MV-4-11 (cell line): ENCODE measurements around the gene C1QTNF5.
"Not testable (repeated sequence)": the region's sequence is repeated elsewhere in the genome, so short reads cannot be mapped to it uniquely, and the experiment has no call there.

ENCODE experiments used
- DNase-seq: peaks from one replicate; lab custom pipeline; 2025; lab: John Stamatoyannopoulos, UW

C1QTNF5 gene, protein sequence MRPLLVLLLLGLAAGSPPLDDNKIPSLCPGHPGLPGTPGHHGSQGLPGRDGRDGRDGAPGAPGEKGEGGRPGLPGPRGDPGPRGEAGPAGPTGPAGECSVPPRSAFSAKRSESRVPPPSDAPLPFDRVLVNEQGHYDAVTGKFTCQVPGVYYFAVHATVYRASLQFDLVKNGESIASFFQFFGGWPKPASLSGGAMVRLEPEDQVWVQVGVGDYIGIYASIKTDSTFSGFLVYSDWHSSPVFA

DNA sequence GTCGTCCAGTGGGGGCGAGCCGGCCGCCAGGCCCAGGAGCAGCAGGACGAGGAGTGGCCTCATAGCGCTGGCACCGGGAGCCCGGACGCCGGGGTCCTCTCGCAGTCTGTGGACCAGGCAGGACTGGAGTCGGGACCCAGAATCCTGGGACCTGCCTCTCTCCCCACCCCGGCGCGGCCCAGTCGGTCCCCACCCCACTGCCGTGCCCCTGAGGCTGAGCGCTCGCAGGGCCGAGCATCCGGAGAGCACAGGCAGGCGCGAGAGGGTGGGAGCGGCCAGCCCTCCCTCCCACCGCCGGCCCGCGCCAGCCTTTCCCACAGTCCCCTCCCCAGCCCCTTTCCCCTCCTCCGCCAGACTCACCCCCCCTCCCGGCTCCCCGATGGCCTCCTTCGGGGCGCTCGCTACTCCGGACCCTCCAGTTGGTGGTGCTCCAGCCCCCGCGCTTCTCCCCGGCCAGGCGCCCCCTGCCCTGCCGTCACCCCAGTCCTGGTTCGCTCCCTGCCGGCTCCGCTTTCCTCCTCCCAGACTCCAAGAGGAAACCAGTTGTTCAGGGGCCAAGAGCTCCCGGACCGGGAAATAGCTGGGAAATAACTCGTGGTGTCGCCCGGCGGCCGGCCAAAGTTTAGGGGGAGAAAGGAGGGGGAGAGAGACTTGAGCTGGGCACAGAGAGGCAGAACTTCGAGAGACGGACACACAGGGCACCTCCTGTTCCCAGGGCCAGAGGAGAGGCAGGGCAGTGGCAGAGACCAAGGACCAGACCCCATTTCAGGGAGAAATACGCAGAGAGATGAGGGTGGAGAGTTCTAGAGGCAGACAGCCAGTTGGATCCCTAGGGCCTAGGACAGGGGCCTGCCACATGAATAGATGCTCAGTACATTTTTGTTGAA is at the start of gene C1QTNF5:
Gene C1QTNF5, minus strand, starts transcription at position 549 of the 887 bp plus-strand sequence. Its CDS starts 486 bp downstream, at position 63.
- DNase-seq: no peak

DNA sequence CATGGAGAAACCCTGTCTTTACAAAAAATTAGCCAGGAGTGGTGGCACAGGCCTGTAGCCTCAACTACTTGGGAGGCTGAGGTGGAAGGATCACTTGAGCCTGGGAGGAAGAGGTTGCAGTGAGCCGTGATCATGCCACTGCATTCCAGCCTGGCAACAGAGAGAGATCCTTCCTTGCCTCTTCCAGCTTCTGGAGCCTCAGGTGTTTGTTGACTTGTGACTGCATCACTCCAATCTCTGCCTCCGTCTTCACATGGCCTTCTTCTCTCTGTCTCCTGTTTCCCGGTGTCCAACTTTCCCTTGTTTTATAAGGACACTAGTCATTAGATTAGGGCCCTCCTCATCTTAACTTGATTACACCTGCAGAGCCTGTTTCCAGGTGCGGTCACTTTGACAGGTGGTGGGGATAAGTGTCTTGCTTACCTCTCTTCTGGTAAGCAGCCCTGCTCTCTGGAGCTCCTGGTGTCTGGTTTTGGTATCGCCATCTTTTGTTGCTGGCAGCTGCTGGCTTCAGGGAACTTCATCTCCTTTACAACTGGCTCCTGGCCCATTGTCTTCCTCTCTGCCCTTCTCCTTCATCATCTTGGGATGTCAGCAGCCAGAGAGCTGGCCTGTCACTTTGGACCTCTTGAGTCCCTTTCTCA is 49.0 kb upstream of the C1QTNF5 start:
- DNase-seq: peak; percentile 8

DNA sequence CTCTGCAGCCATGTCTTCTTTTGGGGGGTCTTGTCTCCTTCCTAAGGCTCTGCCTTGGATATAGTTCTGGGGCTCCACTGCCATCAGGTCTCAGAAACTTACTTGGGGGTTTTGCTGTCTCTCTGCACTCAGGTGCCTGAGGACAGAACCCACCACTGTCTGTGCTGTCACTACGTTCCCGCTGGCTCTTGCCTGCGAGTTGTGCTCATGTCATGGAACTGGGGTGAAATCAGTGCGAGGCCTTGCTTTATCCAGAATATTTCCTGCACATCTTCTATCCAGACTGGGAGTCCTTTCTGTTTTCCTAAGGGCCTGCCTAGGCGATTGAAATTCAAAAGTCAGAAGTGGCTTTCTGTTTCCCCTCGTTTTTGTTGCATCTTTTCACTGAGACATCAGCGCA is 47.4 kb upstream of the C1QTNF5 start:
- DNase-seq: no peak

DNA sequence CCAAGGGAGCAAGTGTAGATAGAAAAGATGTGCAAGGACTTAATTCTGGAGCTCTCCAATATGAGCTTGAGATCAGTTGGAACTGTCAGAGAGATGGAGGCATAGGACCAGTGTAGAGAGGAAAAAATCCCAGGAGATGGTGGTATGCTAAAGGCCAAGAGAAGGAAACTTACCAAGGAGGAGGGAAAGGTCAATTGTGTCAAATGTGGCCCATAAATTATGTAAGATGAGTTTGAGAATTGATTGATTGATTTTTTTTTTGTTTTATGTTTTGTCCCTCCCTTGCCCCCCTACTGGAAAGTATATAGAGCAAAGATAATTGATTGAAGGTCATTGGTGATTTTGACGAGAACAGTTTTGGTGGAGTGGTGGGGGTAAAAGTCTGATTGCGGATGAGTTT is 43.6 kb upstream of the C1QTNF5 start:
- no peak for DNase-seq

DNA sequence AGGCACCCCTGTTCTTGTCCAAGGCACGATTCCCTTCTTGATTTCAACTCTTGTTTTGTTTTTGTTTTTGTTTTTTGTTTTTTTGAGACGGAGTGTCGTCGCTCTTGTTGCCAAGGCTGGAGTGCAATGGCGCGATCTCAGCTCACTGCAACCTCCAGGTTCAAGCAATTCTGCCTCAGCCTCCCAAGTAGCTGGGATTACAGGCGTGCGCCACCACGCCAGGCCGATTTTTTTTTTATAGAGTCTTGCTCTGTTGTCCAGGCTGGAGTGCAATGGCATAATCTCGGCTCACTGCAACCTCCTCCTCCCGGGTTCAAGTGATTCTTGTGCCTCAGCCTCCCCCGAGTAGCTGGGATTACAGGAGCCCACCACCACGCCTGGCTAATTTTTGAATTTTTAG is 41.8 kb upstream of the C1QTNF5 start:
- not testable (repeated sequence) for DNase-seq

DNA sequence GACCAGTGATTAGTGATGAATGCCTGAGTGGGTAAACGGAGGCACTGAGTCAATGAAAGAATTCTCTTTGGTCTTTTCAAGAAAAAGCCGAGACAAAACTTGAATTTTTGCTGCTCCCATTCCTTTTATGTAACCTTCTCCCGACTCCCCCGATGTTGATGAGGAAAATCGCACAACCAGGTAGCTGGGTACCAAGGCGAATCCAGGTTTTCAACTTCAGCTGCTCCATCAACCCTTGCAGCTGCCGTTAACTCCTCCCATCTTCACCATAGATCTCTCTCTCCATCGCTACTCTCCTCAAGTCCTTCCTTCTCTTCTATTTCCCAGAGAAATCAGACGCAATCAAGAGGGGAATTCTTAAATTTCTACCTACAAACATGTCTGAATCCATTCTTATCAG is 41.4 kb upstream of the C1QTNF5 start:
- no peak for DNase-seq

DNA sequence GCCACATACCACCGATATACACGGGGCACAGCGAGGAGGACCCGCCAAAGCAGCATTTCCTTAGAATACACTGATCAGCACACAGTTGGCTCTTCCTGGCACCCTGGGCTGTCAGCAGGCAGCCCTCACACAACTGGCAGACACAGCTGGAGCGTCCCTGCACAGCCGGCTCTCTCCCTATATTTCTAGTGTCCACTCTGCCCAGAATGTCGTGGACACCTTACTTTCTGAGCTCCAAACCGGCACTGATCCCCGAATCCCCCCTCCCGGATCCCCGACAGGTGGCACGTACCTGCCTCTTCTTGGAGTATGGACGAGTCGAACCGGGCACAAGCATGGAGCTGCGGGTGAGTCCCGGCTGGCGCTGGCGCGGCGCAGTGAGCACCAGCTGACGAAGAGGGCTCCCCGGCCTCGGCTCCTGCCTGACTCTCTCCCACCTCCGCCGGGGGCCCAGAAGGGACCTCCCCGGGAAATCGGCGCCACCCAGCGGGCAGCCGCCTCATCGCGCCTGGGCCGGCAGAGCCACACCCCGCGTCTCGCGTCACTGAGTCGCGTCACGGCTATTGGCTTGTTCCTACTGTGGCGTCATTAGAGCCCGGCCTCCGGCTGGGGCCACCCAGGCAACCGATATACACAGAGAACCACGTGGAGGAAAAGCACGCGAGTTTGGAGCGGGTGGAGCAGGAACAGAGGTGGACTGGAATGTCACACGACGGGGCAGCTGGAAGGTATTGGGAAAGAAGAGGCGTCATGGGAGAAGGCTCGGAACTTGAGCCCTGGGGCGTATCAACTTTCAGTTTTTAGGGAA is 40.7 kb upstream of the C1QTNF5 start, which contains the start of gene USP2:
Gene USP2, minus strand, starts transcription at position 510 of the 808 bp plus-strand sequence. CDS start 8,210 bp downstream, outside the sequence.
- peak; percentile 92 for DNase-seq

DNA sequence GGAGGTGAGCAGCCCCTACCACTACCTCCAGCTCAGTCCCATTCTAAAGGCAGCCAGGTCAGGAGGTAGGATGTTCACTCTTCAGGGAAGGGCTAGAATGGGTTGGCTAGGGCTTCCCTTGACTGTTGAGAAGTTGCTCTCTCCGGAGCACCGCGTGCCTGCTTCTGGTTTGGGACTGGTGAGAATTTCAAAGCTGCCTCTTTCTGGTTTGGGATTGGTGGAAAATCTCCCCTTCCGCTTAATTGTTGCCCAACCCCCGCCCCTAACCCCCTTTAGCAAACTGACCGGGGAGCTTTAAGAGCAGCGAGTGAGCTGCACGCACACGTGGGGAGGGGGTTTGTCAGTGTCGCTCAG is 40.1 kb upstream of the C1QTNF5 start:
- peak; percentile 17 for DNase-seq

DNA sequence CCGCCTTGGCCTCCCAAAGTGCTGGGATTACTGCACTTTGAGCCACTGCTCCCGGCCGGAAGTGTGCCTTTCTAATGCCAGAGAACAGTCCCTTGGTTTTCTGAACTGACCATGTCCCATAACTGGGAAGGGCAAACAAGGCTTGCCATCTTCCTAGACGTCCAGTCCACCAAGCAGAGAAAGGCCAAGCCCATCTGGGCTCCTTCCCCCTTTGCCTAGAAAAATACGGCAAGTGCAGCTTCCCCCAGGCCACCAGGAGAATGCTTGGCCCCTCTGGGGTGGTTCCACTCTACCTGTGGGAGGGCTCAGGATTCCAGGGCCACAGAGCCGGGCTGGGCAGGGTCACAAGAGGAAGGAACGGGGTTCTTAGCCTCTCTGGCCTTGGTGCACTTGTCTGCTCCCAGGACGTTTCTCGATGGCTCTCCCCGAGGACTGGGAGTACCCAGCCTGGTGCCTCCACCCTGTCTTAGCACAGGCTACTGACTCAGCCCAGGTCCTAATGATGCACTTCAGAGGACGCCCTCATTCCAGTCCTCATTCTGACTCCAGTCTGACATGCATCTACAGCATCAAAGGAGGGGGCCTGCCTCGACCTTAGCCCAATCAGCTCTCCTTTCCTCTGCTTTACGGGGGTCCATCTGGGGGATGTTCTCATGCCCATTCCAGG is 39.6 kb upstream of the C1QTNF5 start:
- DNase-seq: no peak

DNA sequence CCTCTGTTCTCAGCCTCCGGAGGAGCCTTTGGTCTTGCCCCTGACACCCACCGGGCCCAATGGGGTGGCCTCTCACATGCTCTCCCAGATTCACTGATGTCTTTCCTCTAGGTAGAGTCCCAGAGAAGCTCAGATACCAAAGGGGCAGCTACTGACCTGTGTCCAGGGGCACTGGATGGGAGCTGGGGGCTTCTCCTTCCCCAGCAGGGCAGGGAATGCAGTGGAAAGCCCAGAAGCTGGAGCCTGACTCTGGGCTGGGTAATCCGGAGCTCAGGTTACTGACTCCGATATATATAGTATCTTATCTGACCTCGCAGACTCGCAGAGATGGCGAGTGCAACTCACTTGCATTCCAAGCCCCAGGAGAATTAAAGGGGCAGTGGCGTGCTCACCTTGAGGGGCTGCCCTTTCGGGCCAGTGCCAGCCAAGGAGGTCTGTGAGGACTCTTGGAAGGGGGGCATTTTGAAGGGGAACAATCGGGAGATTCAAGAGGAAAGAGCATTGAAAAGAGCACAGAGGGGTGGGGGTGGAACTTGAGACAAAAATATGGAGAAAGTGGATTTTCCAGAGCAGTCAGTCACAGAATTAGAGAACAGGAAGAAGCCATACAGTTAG is 38.3 kb upstream of the C1QTNF5 start:
- no peak for DNase-seq

DNA sequence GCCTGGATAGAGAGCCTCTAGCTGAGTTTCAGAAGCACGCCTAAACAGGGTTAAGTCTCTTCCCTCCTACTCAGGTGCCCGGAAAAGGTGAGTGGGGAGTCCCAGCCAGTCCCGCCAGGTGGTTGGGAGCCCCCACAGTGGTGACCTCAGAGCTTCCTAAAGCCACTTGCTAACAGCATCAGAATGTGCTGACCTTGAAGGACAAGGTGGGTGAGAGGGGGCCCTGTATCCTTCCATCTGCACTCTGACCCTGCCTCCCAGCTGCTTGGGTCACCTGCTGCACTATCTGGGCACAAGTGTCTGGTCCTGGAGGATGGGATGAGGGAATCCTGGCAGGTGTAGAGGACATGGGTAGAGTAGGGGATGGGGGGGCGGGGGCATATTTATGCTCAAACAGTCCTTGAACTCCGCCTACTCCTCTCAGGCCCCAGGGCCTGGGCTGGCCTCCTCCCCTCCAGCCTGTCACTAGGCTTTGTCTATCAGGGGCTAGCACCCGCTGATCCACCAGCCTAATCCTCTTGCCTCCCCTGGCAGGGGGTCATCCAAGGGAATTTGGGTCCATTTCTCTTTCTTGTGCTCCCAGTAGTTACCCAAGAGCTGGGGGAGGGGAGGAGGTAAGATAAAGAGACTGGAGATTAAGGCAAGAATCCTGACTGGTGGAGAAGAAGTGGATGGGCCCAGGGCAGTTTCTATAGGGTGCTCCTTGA is 37.4 kb upstream of the C1QTNF5 start:
- DNase-seq: no peak

DNA sequence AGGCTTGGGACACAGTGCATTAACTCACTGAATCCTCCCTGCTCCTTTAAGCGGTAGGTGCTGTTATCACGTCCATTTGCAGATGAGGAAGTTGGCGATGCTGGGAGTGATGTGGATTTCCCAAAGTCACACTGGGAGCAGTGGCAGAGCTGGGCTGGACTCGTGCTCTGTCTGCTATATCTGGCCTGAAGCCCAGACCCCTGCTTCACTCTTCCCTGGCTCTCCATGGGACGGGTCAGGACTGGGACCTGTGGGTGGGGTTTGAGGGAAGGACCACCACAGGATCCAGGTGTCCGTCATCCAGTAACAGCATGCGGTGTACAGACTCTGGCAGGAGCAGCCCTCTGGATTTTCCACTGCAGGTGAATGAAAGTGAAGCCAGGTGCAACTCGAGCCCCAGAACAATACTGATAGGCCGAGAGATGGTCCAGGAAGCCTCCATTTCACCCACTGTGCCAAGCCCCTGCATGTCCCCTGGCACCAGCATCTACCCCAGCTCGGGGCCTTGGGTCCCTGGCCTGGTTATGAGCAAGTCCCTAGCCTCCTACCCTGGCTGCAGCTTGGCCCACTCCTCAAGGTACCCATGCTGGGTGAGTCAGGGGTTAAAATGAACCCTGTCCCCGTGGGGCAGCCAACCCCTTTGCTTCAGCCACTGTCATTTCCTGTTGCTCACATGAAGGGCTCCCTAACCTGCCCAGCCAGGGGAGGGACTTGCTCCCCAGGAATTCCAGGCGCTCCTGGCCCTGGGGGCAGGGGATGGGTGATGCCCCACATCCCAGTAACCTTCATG is 36.6 kb upstream of the C1QTNF5 start:
- DNase-seq: no peak

DNA sequence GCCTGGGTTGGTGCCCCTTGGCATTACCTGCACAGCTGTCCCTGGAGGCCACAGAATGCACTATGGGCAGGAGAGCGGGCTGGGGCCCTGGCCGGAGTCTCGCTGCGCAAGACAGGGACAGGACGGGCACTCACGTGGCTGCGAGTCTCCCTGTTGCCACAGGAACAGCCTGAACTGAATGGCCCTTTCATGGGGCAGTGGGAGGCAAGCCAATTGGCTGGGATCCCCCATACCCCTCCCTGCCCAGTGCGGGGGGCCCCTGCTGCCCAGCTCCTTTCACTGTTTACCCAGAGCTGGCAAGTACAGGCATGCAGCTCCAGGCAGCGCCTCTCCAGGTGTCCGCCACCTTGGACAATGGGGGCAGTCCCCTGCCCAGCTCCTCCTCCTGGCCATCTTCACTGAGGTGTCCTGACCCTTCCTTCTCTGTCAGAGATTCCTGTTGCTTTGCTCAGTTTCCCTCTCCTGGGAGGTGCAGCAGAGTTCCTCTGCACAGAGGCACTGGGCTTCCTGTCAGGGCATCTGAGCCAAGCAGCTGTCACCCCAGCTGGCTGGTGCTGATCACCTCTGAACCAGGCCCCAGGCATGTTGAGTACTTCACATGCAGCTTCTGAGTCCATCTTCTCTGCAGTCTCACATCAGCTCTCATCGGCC is 35.6 kb upstream of the C1QTNF5 start:
- DNase-seq: no peak

DNA sequence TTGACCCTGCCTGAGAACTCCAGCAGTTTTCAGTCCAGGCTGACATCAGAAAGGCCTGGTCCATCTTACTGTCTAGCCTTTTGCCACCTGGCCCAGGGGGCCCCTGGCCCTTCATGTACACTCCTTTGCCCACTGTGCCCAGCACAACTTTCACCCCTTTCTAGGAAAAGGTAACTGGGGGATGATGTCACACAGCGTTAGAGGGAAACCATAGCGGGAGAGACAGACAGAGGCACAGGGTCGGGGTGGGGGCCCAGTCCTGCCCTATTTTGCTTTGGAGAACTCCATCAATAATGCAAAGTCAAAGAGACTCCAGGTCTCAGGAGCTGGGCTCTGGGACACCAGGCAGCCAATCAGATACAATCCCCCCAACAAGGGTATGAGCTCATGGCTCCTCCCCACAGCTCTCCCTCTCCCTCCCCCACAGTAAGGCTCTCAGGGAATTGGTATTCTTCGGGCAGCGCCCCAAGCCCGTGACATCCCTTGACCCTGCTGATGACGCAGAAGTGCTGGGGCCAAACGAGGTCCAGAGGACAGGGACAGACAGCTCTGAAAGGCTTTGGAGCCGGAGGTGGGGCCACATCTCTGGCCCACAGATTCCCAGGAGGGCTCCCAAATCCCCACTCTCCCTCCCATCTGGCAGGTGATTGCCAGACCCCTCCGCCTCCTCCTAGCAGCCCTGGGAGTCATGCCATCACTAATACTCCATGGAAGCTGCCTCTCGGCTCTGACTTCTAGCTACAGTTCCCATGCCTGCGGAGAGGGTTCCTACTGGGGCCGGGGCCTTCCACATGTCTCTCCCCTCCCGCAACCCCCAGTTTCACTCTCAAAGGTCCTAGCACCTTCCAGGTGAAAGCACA is 34.9 kb upstream of the C1QTNF5 start:
- DNase-seq: no peak

DNA sequence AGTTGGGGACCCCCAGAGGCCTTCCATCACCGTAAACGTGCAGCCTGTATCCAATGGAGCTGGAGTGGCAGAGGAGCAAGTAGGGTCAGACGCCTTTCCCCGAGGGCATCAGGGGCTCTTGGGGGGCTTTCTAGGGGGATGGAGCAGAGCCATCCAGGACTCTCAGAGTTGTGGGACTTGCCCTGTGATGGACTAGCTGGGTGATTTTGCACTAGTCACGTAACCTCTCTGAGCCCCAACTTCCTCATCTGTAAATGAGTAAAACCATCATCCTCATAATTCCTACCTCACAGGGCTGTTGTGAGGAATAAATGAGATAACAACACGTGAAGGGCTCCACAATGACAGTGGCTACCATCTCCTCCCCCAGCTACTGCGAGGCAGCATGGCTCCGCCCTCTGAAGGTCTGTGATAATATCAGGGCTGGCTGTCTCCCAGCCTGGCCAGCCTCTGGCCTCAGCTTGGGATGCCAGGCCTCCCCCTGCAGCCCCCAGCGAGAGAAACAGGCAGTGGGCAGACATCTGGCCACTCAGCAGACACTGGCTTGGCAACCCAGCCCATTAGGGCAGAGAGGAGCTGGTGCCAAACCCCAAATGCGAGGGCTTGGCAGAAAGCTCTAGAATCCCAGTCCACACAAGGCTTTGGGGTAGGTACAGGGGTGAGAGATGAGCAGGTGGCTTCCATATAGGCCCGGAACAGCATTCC is 34.1 kb upstream of the C1QTNF5 start:
- peak; percentile 4 for DNase-seq

DNA sequence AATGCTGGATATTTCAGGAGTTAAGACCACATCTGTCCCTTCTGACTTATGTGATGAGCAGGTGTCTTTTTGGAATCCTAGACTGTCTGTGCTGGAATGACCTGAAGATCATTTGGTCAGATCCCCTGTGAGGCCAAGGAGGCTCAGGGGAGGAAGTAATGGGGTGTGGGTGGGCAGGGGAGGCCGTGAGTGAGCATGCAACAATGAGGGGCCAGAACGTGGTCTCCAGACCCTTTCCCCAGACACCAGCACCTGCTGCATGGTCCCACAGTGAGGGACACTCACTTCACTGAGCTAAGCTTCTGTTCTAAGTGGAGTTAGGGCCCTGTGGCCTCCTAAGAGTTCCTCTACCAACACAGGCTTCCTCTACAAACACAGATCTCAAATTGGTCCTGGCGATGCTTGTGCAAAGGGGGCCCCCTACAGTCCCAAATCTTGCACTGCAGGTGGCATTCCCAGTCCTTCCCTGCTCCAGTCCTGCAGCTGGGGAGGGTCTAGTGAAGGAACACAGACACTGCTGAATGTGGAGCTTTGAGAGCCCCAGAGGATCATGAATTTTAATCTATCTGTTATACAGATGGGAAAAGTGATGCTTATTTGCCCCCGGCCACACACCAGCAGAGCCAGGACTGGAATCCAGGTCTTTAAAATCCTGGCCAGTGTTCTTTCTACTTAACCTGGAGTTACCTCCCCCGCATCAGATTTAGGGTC is 33.4 kb upstream of the C1QTNF5 start:
- DNase-seq: peak; percentile 49
